Islet of Langerhans (tissue), 1 donor: Measurements from ENCODE around the gene FAM168A.

Experiments used
- FAIRE-seq: peaks from one replicate; lab custom pipeline; 2011; peaks lifted over from hg19 to GRCh38; lab: Jason Lieb, UNC

FAM168A gene, protein sequence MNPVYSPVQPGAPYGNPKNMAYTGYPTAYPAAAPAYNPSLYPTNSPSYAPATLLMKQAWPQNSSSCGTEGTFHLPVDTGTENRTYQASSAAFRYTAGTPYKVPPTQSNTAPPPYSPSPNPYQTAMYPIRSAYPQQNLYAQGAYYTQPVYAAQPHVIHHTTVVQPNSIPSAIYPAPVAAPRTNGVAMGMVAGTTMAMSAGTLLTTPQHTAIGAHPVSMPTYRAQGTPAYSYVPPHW

DNA sequence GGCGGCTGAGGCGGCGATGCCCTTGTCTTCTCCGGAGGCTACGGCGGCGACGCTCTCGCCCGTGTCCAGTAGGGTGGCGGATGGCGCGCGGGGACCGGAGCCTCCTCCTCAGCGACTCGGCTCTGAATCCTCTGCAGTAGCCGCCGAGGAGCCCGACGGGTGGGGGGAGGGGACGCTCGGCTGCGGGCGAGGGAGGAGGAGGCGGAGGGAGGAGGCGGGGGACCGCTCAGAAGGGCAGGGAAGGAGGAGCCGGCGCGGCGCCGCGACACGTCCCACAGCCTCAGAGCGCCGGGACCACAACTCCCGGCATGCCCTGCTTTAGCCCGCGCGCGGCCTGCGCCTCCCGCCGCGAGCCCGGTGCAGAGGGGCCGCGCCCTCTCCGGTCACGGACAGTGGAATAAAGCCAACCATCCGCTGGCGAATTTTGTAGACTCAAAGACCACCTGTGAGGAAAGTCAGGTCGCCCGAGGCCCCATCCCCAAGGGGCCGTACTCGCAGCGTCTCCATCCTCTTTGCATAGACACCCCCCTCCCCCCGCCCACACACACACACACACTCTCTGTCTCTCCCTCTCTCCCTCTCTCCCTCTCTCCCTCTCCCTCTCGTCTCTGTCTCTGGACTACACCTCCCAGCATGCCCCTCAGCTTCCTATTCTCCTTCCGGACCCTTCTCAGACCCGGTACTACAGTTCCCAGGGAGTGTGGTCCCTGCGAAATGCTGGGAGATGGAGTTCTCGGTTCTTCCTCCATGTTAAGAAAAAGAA lies at the start of gene FAM168A:
Gene FAM168A (minus strand): TSS at position 157 of the 763 bp plus-strand sequence. CDS start 129,638 bp downstream, outside the sequence.
- peak; percentile 41 for FAIRE-seq

DNA sequence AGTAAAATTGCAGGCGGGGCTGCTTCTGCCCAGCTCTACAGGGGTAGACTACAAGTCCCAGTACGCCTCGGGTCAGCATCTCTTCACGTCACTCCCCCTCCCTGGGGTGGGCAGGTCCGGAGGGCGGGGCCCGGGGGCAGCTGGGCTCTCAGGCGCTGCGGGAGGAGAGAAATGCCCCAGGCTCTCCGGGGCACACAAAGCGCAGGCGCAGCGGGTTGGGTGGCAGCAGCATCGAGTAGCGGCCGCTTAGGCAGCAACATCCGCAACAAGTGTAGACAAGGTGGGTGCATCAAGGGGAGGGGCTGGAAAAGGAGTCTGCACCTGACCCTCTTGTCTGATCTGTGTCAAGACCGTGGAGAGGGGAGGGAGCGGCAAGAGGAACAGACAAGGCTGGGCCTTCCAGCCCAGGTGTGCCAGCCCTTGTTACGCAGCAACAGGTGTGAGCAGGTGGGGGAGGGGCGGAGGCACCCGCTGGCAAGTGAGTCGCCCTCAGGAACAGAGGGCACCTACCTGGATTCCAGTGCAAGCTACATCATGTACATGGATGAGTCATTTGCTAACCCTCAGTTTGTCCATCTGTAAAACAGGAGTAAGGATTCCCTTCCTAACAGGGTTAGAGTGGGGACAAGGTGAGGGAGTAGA lies 49.7 kb upstream of the FAM168A start:
- no peak for FAIRE-seq

DNA sequence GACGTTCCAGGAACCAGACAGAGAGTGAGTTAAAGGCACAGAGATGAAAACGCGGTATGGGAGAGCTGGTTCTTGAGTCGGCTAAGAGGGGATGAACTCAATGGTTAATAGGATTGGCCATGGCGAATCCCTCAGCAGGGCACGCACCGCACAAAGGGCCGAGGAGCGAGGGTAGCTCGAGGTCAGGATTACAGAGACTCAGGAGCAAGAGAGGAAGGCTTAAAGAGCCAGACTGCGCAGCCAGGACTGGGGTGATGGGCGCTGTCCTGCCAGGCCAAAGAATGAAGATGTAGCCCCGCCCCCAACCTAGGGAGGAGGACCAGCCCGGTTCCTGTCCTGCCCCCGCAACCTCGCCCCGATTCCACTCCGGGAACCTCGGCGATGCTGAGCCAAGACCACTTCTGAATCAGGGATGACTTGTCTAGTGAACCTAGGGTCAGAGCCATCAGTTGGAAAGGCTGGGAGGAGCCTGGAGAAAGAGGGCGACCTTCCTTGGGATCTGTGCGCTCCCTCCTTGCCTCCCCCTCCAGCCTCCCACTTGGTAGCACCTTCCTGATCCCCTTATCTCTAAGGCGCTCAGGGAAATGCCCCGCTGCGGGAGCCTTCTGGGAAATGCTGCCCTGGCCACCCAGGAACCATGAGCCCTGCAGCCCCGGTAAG lies 48.2 kb upstream of the FAM168A start, which contains the start of gene PLEKHB1:
Gene PLEKHB1 (plus strand): TSS at position 610 of the 660 bp plus-strand sequence. CDS start 28 bp downstream, at position 638.
- FAIRE-seq, result no peak

DNA sequence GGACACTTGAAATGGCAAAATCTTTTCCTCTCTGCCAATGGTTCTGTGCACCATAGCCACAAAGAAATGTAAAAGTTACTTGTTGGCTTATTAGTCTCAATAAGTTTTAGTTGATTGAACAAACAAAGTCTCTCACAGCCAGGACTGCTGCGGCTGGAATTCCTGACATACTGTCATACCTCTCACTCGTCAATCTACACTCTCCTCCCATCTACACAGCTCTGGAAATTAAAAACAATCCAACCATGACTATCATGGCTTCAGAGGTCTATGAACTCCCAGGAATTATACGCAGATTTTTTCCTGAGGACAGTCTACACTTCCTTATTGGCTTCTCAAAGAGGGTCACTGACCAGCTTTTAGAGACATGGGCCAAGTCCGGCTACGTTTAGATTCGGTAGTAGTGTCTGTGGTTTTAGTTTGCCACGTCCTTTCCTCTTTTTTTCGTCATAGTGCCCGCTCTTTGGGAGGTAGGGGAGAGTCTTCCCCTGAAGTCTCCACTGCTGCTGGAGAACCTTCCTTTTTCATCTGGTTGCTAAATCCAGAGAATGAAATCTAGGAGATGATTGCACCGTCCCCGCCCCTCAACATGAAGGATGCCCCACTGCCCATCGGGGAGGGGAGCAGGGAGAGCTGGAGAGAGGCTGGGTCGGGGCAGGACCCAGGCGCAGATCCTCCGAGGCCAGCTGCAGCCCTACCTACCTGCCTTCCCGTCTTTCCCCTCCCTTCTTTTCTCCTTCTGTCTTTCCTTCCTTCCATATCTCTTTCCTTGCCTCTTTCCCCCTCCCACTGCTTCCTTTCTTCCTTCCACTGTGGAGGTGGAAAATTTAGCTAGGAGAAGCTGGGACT lies 47.4 kb upstream of the FAM168A start:
- FAIRE-seq, result no peak

DNA sequence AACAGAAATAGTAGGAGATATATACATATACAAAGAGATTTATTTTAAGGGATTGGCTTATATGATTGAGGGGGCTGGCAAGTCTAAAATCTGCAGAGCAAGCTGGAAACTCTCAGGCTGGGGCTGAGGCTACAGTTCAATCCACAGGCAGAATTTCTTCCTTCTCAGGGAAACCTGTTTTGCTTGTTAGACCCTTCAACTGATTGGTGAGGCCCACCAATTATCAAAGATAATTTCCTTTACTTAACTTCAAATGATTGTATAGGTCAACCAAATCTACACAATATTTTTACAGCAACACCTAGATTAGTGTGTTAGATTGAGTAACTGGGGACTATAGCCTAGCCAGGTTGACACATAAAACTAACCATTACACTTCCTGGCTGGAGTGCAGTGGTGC lies 43.8 kb upstream of the FAM168A start:
- FAIRE-seq, result no peak

DNA sequence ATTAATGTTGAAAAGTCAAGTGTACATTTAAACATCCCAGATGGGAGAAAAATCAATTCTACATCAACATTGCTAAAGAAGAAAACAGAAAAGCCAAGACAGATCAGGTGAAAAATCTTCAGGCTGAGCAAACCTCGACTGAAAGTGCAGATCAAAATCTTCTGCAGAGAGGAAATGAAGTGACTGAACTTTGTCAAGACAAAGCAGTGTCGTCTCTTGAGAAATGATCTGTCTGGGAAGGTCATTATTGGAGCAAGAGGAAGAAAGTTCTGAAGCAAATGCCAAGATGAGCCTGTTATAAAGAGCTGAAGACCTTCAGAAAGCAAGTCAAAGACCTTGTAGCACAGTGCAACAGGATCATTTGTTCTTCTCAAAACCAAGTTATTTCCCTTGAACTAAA lies 42.7 kb upstream of the FAM168A start:
- FAIRE-seq, result no peak

DNA sequence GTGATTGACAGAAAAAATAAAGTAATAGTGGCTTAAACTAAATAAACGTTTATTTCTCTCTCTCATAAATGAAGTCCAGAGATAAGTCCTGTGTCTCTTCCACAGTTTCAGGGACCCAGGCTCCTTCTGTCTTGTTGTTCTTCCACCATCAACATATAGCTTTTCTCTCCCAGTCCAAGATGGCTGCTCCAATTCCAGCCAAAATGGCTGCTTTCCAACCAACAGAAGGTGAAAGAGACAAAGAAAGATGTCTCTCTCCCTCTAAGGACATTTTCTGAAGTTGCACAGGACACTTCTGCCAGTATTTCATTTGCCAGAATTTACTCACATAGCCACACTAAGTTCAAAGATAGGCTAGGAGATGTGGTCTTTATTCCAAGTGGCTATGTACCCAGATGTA lies 39.1 kb upstream of the FAM168A start:
- no peak for FAIRE-seq

DNA sequence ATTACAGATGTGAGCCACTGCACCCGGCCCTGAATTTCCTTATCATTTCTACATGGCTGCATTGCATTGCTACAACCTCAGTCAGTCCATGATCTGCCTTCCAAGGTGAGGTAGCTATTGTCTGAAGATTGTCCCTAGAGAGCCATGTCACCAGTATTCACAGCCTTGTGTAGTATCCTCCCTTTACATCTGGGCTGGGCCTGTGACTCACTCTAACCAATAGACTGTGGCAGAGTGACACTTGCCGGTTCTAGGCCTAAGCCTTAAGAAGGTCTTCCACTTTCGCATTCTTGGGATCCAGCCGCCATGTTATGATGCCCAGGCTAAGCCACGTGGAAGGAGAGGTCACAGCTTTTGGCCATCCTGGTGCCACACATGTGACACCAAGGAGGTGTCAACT lies 38.3 kb upstream of the FAM168A start:
- no peak for FAIRE-seq

DNA sequence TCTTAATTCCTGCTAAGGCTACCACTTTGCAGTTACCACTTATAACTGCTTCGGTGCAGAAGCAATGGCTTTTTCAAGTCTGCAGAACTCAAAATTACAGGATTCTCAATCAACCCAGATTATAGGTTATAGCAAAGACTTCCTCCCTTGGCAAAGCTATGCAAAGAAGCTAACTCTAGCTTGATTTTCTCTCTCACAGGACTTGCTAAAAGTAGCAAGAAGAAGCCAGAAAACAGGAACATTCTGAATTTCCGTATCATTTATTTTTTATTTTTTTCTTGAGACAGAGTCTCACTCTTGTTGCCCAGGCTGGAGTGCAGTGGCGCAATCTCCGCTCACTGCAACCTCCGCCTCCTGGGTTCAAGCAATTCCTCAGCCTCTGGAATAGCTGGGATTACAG lies 37.8 kb upstream of the FAM168A start:
- FAIRE-seq, result no peak

DNA sequence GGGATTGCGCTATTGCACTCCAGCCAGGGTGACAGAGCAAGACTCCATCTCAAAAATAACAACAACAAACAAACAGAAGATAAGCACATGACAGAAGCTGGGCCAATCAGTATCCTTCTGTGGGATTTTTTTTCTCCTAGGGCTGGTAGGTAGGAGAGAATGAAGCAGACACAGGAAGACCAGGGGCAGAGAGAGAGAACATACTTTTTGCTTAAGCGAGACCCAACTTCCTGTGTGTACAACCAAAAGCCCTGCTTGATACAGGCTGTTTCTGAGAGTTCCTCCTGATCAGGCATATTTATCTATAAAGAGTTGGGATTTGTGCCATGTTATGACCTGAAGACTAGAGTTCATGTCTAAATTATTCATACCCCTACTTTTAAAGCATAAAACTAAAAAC lies 36.1 kb upstream of the FAM168A start:
- no peak for FAIRE-seq

DNA sequence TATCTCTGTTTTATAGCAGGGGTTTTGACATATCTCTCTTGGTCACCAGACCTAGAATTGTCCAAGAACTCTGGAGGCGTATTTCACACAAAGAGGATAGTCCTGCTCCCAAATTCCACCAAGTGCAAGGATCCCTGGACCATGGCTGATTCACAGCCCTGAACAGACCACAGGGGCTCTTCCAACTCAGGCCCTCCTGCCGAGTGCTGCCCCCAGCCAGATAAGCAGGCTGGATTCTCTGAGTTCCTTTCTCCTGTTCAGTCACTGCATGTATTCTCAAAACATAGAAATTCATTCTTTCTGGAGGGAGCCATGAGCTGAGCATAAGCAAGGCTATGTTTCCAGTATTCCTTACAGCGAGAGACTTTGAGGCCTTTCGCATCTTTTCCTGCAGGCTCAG lies 35.1 kb upstream of the FAM168A start:
- FAIRE-seq, result no peak

DNA sequence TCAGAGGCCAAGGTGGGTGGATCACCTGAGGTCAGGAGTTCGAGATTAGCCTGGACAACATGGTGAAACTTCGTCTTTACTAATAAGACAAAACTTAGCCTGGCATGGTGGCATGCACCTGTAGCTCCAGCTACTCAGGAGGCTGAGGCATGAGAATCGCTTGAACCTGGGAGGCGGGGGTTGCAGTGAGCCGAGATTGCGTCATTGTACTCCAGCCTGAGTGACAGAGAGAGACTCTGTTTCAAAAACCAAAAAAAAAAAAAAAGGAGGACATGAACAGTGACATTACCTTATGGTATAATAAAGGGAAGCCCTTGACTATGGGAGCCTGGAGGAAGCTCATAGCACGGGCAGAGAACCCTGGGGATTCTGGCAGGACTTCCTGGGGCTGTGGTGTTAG lies 32.0 kb upstream of the FAM168A start:
- no peak for FAIRE-seq

DNA sequence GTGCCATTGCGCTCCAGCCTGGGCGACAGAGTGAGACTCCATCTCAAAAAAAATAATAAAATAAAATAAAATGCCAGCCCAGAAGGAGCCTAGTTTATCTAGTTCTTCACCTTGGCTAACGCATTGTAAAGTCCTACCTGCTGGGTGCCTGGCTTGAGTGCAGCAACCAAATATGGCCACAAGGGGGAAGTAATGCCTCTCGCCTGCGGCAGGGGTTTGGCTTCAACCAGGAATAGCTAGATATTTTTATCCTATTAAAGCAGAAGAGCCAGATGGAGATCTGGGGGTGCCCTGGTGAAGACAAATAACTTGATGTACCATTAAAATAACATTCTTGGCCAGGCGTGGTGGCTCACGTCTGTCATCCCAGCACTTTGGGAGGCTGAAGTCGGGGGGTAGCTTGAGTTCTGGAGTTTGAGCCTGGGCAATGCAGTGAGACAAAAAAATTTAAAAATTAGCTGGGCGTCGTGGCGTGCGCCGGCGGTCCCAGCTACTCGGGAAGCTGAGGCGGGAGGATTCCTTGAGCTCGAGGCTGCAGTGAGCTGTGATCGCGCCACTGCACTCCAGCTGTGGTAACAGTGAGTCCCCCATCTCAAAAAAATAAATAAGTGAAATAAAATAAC lies 27.9 kb upstream of the FAM168A start:
- FAIRE-seq, result no peak

DNA sequence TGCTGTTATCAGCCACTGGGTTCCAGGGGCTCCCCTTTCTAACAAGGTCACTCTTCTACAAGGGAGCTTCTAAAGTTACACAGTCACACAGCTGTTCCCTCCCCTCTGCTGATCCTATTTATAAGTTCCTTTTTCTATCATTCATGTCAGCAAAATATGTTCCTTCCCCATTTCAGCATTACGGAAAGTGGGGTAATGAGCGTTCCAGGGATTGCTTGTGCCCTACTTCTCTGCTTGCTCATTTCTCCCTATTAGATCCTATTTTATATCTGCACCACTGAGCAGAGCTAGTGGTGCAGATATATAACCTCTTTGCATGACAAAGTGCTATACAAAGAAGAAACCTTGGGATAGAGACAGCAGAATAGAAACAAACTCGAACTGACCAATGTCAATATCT lies 25.8 kb upstream of the FAM168A start:
- FAIRE-seq, result peak; percentile 83

DNA sequence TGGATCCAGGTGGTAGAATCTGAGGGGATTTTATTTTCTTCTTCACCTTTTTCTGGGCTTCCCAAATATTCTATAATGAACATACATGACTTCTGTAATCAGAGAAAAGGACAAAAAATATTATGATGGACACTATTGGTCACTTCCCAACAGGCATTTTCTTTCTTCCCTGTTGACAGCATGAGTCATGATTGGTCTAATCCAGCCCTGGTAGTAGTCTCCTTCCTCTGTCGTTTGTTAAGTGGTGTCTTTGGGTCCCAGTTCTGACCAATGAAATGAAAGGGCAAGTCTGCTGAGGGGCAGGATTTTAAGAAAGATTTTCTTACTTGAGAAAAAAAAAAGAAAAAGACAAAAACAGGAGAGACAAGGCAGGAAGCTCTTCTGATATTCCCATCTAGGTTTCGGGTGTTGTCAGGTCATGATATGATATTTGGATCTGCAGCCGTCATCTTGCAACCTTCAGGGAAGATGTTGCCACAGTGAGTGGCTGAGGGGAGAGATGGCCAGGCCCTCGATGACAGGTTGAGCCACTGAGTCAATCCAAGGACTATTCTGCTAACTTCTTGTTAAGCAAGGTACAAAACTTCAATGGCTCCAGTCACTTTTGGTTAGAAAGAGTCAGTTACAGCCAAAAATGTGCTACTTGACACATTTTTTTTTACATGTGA lies 25.1 kb upstream of the FAM168A start:
- FAIRE-seq, result no peak

DNA sequence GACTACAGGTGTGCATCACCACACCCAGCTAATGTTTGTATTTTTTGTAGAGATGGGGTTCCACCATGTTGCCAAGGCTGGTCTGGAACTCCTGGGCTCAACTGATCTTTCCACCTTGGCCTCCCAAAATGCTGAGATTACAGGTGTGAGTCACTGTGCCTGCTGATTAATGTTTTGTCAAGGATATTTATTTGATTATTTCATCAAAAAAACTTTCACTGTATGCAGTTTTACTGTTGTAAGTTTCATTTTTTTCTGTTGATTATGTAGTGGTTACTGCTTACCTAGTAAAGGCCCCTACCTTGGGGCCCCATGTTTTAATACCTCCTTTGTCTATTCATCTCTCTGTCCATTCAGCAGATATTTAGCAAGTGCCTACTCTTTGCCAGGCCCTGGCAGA lies 16.7 kb upstream of the FAM168A start:
- no peak for FAIRE-seq

DNA sequence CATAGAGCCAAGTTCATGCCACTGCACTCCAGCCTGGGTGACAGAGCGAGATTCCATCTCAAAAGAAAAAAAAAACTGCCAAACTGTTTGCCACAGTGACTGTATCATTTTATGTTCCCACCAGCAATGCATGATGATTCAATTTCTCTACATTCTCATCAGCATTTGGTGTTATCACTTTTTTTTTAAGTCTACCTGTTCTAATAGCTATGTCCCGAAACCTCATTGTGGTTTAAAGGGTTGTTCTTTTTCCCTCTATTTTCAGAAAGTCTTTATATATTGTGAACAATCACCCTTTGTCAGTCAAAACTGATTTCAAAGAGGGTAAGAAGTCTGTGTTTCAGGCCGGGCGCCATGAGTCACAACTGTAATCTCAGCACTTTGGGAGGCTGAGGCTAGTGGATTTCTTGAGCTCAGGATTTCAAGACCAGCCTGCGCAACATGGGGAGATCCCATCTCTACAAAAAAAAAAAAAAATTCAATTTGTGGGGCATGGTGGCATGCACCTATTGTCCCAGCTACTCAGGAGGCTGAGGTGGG lies 14.8 kb upstream of the FAM168A start:
- FAIRE-seq, result no peak

DNA sequence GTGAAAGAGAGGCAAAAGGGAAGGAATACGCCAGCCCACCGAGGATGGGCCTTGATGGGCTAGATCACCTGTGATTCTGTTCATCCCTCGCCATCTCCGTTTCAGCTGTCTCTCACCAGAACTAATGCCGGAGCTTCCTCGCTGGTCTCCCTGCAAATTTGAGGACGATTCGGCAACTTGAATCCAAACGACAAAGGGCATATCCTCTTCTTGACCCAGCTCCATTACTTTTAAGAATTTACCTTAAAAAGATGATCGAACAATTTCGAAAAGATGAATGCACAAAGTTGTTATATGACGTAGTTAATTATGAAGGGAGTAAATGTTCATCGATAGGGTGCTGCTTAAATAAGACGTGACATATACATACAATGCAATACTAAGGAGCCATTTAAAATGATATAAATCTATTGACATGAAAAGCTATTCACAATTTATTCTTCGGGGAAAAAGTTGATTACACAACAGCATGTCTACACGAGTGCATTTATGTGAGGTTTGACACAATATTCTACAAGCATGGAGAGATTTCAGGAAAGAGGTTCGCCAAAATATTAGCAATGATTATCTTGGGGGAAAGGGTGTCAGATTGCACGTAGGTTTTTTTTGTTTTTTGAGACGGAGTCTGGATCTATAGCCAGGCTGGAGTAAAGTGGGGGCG lies 937 bp upstream of the FAM168A start:
- no peak for FAIRE-seq

DNA sequence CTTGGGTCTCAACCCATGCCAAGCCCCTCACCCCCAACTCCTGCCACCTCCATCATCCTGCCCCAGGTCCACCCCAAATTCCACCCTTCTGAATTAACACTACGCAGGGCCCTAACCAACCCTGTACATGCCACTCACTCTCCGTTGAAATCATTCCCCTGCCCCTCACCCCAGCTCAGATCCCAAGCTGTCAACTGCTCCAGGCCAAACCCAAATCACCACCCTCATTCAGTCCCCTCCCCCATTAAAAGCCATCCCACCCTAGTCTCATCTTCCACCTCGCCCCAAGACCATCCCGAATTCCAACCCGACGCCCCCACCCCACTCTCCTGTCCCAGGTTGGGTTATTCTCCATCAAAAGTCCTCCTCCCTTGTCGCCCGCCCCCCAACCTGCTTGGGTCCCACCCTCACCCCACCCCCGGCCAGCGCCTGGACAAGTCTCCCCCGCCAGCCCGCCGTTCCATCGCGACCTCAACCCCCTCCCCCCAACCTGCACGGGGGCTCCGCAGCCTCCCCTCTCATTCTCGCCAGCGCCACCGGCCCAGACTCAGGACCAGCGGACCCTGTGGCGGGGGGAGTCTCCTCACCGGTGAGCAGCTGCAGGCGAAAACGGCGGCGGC lies 466 bp downstream of the FAM168A start:
- no peak for FAIRE-seq

DNA sequence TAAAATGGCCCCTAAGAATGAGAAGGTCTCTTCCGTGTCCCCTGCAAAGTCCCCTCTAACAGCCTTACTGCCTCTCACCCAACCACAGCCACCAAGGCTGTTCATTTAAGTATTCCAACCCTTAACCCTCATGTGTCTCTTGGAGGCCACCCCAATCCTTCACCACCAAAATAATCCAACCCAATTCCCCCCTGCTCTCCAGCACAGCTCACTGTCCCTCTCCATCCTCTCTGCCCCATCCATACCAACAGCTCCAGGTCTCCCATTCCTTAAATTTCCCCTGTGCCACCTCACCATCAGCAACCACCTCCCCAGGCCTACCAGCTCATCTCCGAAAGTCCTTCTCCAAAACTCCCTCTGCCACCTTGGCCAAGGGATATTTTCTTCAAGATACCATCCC lies 1.4 kb downstream of the FAM168A start:
- no peak for FAIRE-seq
